Mesendoderm (in vitro differentiated cells): Measurements from ENCODE around the gene PLAU.

Experiments
- DNase-seq: peaks from one replicate; pipeline ENCODE4 v3.0.0; 2013
- H2AK5ac ChIP-seq: 2 replicates; pipeline ENCODE4 v1.6.1; 2013; ENCODE audit warnings: low read length, inconsistent platforms
- H2BK120ac ChIP-seq: 2 replicates; pipeline ENCODE4 v1.6.1; 2013; ENCODE audit warnings: low read depth, mild to moderate bottlenecking, low read length, moderate library complexity, mixed read lengths
- H2BK15ac ChIP-seq: replicated peaks from 2 replicates; pipeline ENCODE4 v1.6.1; 2013; ENCODE audit warnings: low read depth, mild to moderate bottlenecking, moderate library complexity
- H2BK5ac ChIP-seq: 2 replicates; pipeline ENCODE4 v1.6.1; 2013; ENCODE audit warnings: low read length, inconsistent platforms
- H3K18ac ChIP-seq: 2 replicates; pipeline ENCODE4 v1.6.1; 2013; ENCODE audit warnings: mild to moderate bottlenecking, low read length, mixed read lengths
- H3K23ac ChIP-seq: one replicate; pipeline ENCODE4 v1.6.1; 2013; ENCODE audit warnings: low read length
- H3K27ac ChIP-seq: 2 replicates; pipeline ENCODE4 v1.5.1; 2013; ENCODE audit warnings: low read depth, mild to moderate bottlenecking, inconsistent platforms, low read length, moderate library complexity
- H3K27me3 ChIP-seq: 2 replicates; pipeline ENCODE4 v1.6.1; 2013; ENCODE audit warnings: low read length, control low read depth, mild to moderate bottlenecking, inconsistent platforms; ENCODE audit not compliant: insufficient read depth, poor library complexity
- H3K36me3 ChIP-seq: 2 replicates; pipeline ENCODE4 v1.6.1; 2013; ENCODE audit warnings: low read length, inconsistent platforms; ENCODE audit not compliant: control insufficient read depth, insufficient read depth
- H3K4ac ChIP-seq: one replicate; pipeline ENCODE4 v1.6.1; 2013; ENCODE audit warnings: low read depth, mild to moderate bottlenecking, low read length, moderate library complexity
- H3K4me1 ChIP-seq: 2 replicates; pipeline ENCODE4 v1.6.1; 2013; ENCODE audit warnings: low read depth, low read length, inconsistent platforms; ENCODE audit not compliant: control insufficient read depth
- H3K4me2 ChIP-seq: 2 replicates; pipeline ENCODE4 v1.6.1; 2013; ENCODE audit warnings: low read length
- H3K4me3 ChIP-seq: 2 replicates; pipeline ENCODE4 v1.5.1; 2013; ENCODE audit warnings: mild to moderate bottlenecking, low read length
- H3K56ac ChIP-seq: one replicate; pipeline ENCODE4 v1.6.1; 2013; ENCODE audit warnings: low read length
- H3K79me1 ChIP-seq: 2 replicates; pipeline ENCODE4 v1.6.1; 2013; ENCODE audit warnings: low read length, inconsistent platforms
- H3K79me2 ChIP-seq: 2 replicates; pipeline ENCODE4 v1.6.1; 2013; ENCODE audit warnings: mild to moderate bottlenecking, low read length; ENCODE audit not compliant: control insufficient read depth, insufficient read depth
- H3K9ac ChIP-seq: 2 replicates; pipeline ENCODE4 v1.6.1; 2013; ENCODE audit warnings: low read length, inconsistent platforms
- H4K5ac ChIP-seq: one replicate; pipeline ENCODE4 v1.6.1; 2013; ENCODE audit warnings: low read length
- H4K8ac ChIP-seq: one replicate; pipeline ENCODE4 v1.6.1; 2013; ENCODE audit warnings: low read depth, mild to moderate bottlenecking, control low read depth, low read length, moderate library complexity
- WGBS: extraction: QIAGEN DNeasy Blood & Tissue Kit; methylation state at CpG from one replicate; pipeline ENCODE4 v1.1.7; 2013; ENCODE audit warnings: low lambda C conversion rate, missing lambda C conversion rate; ENCODE audit not compliant: insufficient coverage; ENCODE audit errors: extremely low coverage; 5-methylcytosine and 5-hydroxymethylcytosine counted together

The PLAU gene

GRCh38 chr10:73950155-73950948 lies 39.4 kb downstream of the PLAU start:
- Histone ChIP-seq H3K23ac (no peak overlapping the region), H4K5ac (no peak overlapping the region), H4K8ac (no peak overlapping the region), H2BK120ac (no peak overlapping the region), H3K79me2 (no peaks in the 10 kb centered on the region), H3K27me3 (no peaks in the 10 kb centered on the region), H3K4me3 (no peak overlapping the region), H3K79me1 (no peaks in the 10 kb centered on the region), H3K18ac (no peak overlapping the region), H3K4me2 (no peak overlapping the region), H2BK5ac (no peak overlapping the region), H2AK5ac (no peak overlapping the region), H3K4me1 (no peaks in the 10 kb centered on the region), H3K36me3 (no peaks in the 10 kb centered on the region), H3K56ac (no peak overlapping the region), H3K4ac (no peak overlapping the region), H3K9ac (no peak overlapping the region), H3K27ac (no peak overlapping the region), H2BK15ac (no peak overlapping the region)
- DNase-seq, result peak; percentile 44
- WGBS, result no CpG with 5 or more reads among the region's 13 CpGs

- Histone ChIP-seq H2BK15ac (no peak overlapping the region), H3K4me3 (no peak overlapping the region), H2BK120ac (no peak overlapping the region), H3K36me3 (no peaks in the 10 kb centered on the region), H3K9ac (no peak overlapping the region), H3K4me2 (no peak overlapping the region), H3K27ac (no peak overlapping the region), H3K4ac (no peak overlapping the region), H4K8ac (no peak overlapping the region), H3K23ac (no peak overlapping the region), H3K4me1 (peaks cover 3% of the 10 kb centered on the region), H3K79me1 (no peaks in the 10 kb centered on the region), H3K18ac (no peak overlapping the region), H2BK5ac (no peak overlapping the region), H3K27me3 (no peaks in the 10 kb centered on the region), H3K79me2 (no peaks in the 10 kb centered on the region), H3K56ac (no peak overlapping the region), H4K5ac (no peak overlapping the region), H2AK5ac (no peak overlapping the region)
- DNase-seq, result no peak
- no CpG with 5 or more reads among the region's 1 CpG for WGBS
Observed at GRCh38 chr10:73953665-73954064, 42.7 kb downstream of the PLAU start.

GRCh38 chr10:73954737-73955136 lies 43.8 kb downstream of the PLAU start:
- Histone ChIP-seq H3K4me3 (no peak overlapping the region), H2AK5ac (no peak overlapping the region), H3K9ac (no peak overlapping the region), H3K18ac (no peak overlapping the region), H3K79me2 (no peaks in the 10 kb centered on the region), H3K27me3 (no peaks in the 10 kb centered on the region), H4K8ac (no peak overlapping the region), H2BK120ac (no peak overlapping the region), H3K27ac (no peak overlapping the region), H2BK15ac (no peak overlapping the region), H3K4ac (no peak overlapping the region), H3K79me1 (no peaks in the 10 kb centered on the region), H2BK5ac (no peak overlapping the region), H3K36me3 (no peaks in the 10 kb centered on the region), H4K5ac (no peak overlapping the region), H3K56ac (no peak overlapping the region), H3K4me1 (peaks cover 3% of the 10 kb centered on the region), H3K23ac (no peak overlapping the region), H3K4me2 (no peak overlapping the region)
- WGBS, result no CpG with 5 or more reads among the region's 2 CpGs
- no peak for DNase-seq

- H3K4ac ChIP-seq, result no peak overlapping the region
- H3K27me3 ChIP-seq, result no peaks in the 10 kb centered on the region
- H3K4me2 ChIP-seq, result no peak overlapping the region
- no peak overlapping the region for H3K18ac ChIP-seq
- H3K56ac ChIP-seq, result no peak overlapping the region
- DNase-seq, result no peak
- H3K79me1 ChIP-seq, result no peaks in the 10 kb centered on the region
- no peak overlapping the region for H3K9ac ChIP-seq
- H3K36me3 ChIP-seq, result no peaks in the 10 kb centered on the region
- H2BK120ac ChIP-seq, result no peak overlapping the region
- peaks cover 3% of the 10 kb centered on the region for H3K4me1 ChIP-seq
- H4K8ac ChIP-seq, result no peak overlapping the region
- no peak overlapping the region for H3K4me3 ChIP-seq
- H2AK5ac ChIP-seq, result no peak overlapping the region
- H3K27ac ChIP-seq, result no peak overlapping the region
- H2BK5ac ChIP-seq, result no peak overlapping the region
- no peak overlapping the region for H4K5ac ChIP-seq
- no CpG with 5 or more reads among the region's 2 CpGs for WGBS
- no peaks in the 10 kb centered on the region for H3K79me2 ChIP-seq
- no peak overlapping the region for H3K23ac ChIP-seq
- H2BK15ac ChIP-seq, result no peak overlapping the region
Observed at GRCh38 chr10:73955719-73956118, 44.8 kb downstream of the PLAU start.

- Histone ChIP-seq H3K79me2 (no peaks in the 10 kb centered on the region), H3K36me3 (no peaks in the 10 kb centered on the region), H3K4ac (no peak overlapping the region), H3K4me2 (no peak overlapping the region), H3K56ac (peak overlapping the region; percentile 28), H3K27ac (no peak overlapping the region), H4K5ac (no peak overlapping the region), H3K18ac (no peak overlapping the region), H4K8ac (no peak overlapping the region), H3K27me3 (no peaks in the 10 kb centered on the region), H3K4me3 (no peak overlapping the region), H2BK15ac (no peak overlapping the region), H3K23ac (no peak overlapping the region), H3K9ac (no peak overlapping the region), H2AK5ac (no peak overlapping the region), H3K4me1 (peaks cover 3% of the 10 kb centered on the region), H3K79me1 (no peaks in the 10 kb centered on the region), H2BK5ac (no peak overlapping the region), H2BK120ac (no peak overlapping the region)
- no CpG with 5 or more reads among the region's 9 CpGs for WGBS
- no peak for DNase-seq
Observed at GRCh38 chr10:73956476-73957359, 45.8 kb downstream of the PLAU start.
